Measurements from ENCODE around the gene NDUFB2.
"Not testable (repeated sequence)": the region's sequence is repeated elsewhere in the genome, so short reads cannot be mapped to it uniquely, and the experiment has no call there.

Gene NDUFB2

DNA sequence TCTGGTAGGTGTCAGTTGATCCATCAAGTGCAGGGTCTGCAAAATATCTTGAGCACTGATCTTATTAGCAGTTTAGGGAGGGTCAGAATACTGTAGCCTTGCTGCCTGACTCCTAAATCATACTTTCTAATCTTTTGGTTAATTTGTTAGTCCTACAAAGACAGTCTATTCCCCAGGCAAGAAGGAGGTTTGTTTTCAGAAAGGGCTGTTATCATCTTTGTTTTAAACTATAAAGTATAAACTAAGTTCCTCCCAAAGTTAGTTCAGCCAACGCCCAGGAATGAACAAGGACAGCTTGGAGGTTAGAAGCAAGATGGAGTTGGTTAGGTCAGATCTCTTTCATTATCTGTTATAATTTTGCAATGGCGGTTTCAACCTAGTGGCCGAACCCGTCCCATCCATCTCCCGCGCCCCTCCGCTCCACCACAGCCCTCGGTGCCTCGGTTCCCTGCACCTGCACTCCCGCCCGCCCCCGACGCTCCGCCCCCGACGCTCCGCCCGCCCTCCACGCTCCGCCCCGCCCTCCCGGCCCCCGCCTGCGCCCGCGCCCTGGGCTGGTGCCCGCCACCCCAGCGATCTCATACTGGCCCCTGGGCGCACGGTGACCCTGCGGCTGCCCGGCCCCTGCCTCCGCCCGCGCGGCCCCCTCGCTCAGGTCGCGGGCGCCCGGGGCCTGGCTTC, 24.0 kb upstream of the NDUFB2 start, which contains the start of gene ADCK2:
Gene ADCK2 (plus strand): TSS at position 564 of the 681 bp plus-strand sequence. CDS start 386 bp downstream, outside the sequence.
- peak; percentile 79 for DNase-seq (ENCODE audit: low spot score)

DNA sequence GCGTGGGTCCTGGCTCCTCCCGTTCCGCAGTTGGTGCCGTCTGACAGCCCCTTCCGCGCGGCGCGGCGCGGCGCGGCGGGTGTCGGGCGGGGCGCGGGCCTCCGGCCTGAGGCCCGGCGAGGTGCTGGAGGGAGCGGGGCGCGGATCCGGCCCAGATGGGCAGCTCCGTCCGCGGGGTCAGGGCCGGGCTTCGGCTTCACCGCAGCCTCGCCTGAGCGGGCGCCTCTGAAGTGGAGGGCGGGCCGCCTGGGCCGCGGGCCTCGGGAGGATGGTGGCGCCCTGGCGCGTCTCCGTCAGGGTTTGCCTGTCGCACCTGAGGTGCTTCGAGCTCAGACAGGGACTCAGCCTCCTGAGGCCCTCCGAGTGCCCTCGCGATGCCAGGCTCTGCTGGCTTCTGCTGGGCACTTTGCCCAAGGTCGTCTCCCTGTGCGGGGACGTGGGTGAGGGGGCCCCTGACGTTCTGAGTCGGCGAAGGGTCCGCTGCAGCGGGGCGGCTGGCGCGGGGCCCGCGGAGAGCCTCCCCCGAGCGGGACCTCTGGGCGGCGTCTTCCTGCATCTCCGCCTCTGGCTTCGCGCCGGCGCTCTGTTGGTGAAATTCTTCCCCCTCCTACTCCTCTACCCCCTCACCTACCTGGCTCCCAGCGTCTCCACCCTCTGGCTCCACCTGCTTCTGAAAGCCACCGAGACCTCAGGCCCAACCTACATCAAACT, 23.3 kb upstream of the NDUFB2 start:
- DNase-seq (ENCODE audit: low spot score), result peak; percentile 75

DNA sequence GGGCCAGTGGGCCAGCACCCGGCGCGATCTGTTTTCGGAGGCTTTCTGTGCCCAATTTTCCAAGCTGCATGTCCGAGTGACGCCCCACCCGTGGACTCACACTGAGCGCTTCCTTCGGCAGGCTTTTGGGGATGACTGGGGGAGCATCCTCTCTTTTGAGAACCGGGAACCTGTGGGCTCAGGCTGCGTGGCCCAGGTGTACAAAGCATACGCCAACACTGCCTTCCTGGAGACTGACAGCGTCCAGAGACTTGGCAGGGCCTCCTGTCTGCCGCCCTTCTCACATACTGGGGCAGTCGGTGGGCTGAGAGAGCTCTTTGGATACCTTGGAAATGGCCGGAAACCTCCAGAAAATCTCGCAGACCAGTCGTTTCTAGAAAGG, 22.7 kb upstream of the NDUFB2 start:
- no peak for DNase-seq (ENCODE audit: low spot score)

DNA sequence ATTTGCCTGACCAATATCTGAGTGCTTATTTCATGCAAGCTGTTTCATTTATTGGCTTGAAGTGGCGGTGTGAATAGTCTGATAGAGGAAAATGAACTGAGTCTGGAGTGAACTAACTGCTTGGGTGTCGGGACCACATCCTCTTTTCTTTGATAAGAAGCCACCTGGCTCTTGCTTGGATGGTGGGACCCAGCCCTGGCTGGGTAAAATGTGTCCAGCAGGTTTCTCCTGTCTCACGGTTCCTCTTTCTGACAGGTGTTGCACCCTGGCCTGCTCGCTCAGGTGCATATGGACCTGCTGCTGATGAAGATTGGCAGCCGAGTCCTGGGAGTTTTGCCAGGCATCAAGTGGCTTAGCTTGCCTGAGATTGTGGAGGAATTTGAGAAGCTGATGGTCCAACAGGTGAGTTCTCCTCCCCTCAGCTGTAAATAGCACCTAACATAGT, 22.1 kb upstream of the NDUFB2 start:
- DNase-seq (ENCODE audit: low spot score), result no peak

DNA sequence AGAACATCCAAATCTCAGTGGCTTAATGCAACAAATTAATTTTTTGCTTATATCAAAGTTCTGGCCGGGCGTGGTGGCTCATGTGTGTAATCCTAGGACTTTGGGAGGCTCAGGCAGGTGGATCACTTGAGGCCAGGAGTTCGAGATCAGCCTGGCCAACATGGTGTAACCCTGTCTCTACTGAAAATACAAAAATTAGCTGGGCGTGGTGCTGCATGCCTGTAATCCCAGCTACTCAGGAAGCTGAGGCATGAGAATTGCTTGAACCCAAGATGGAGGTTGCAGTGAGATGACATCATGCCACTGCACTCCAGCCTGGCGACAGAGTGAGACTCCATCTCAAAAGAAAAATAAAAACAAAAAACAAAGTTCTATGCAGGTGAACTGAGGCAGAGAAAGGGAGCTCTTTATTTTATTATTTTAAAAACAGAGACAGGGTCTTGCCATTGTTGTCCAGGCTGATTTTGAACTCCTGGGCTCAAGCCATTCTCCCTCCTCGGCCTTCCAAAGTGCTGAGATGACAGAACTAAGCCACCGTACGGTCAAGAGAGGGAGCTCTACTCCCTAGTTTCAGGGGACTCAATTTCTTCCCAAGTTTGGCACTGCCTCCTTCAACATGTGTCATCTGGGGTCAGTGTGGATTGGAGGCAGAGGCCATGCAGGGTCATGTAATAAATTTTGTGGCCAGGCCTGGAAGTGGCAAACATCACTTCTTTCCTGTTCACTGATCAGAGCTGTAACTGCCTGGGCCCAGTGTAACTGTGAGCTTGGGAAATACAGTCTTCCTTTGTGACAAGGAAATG, 21.4 kb upstream of the NDUFB2 start:
- no peak for DNase-seq (ENCODE audit: low spot score)

DNA sequence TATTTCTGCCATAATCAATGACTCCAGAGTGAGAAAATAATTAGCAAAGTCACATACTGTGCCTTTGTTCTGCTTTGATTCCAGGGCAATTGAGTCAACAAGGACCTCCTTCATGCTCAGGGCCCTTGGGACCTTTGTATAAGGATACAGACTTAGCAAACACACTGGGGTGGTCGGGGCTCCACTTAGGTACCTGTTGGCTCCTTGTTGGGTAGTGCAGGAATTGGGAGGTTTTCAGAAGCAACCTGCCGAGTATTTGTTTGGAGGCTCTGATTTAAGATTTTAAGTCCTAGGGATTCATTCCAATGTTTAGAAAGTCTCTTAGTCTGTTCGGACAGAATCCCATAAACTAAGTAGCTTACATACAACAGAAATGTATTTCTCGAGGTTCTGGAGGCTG, 20.8 kb upstream of the NDUFB2 start:
- no peak for DNase-seq (ENCODE audit: low spot score)

DNA sequence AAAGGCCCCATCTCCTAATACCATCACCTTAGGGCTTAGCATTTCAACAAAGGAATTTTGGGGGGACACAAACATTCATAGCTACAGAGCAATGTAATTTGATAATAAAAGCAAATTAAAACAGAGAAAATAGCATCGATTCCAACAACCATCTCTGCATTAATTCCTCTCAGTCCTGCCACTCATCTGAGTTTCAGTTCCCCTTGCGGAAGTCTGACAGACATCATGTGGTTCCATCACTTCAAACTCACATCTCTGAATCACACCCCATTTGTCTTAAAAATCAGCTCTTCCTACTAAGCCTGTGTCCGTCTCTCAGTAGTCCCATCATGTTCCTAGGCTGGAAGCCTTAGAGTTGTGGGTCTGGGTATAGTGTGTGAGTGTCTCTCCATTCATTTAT, 20.2 kb upstream of the NDUFB2 start:
- DNase-seq (ENCODE audit: low spot score), result no peak

DNA sequence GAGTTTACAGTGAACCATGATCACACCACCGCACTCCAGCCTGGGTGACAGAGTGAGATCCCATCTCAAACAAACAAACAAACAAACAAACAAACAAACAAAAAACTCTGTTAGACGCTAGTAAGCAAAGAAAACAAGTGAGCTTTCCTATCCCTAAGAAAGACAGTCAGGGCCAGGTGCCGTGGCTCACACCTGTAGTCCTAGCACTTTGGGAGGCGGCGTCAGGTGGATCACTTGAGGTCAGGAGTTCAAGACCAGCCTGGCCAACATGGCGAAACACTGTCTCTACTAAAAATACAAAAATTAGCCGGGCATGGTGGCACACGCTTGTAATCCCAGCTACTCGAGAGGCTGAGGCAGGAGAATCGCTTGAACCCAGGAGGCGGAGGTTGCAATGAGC, 19.6 kb upstream of the NDUFB2 start:
- DNase-seq (ENCODE audit: low spot score), result not testable (repeated sequence)

DNA sequence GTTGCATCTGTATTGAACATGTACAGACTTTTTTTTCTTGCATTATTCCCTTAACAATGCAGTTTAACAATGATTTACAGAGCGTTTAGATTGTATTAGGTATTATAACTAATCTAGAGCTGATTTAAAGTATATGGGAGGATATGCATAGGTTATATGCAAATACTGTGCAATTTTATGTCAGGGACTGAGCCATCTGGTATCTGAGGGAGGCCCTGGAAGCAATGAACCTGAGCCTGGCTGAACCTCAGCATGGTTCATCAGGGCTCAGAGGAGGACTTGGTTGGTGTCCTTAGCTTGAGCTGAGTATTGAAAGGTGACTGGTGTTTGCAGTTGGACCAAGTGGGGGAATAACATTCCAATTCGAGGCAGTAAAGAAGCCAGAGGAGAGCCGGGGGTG, 19.0 kb upstream of the NDUFB2 start:
- DNase-seq (ENCODE audit: low spot score), result no peak

DNA sequence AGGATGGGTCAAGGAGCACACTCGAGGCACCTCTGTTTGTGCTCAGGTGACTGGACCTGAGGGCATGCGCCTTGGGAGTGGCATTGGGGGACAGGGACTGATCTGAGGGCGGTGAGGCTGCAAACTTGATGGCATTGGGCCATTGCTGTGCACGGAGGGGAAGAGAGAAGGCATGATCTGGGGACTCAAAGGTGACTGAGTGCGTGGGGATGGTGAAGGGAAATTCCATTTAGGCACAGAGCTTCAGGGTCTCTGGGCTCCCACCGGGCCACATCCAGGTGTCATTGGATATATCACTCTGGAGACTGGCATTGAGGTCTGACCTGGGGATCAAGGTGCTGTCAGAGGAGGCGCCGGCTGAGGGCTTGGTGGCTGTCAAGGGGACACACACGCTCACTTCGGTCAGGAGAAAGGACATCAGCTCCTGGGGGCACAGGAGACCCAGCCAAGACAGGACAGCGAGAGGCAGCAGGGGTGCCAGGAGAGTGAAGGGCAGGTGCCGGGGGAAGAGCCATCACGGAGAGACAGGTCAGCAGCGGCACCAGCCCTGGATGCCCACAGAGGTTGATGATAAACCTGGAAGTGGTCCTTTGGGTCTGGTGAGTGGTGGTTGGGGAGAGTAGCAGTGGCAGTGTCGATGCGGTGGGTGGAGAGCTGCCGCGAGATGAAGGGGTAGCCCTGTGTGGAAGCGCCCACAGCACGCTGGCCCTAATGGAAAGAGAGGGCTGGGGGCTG, 18.3 kb upstream of the NDUFB2 start:
- no peak for DNase-seq (ENCODE audit: low spot score)

DNA sequence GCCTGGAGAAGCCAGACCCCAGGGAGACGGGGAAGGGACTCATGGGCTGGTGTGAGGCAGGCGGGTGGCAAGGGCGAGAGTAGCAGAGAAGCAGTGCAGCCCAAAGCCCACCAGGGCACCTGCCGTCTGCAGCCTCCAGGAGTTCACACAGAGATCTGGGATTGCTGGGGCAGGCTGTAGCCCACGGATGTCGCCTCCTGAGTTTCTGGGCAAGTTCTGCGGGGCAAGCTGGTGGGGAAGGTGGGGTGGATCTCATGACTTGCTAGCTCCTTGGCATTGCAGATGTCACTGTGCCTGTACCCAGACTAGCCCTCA, 17.7 kb upstream of the NDUFB2 start:
- DNase-seq (ENCODE audit: low spot score), result no peak

DNA sequence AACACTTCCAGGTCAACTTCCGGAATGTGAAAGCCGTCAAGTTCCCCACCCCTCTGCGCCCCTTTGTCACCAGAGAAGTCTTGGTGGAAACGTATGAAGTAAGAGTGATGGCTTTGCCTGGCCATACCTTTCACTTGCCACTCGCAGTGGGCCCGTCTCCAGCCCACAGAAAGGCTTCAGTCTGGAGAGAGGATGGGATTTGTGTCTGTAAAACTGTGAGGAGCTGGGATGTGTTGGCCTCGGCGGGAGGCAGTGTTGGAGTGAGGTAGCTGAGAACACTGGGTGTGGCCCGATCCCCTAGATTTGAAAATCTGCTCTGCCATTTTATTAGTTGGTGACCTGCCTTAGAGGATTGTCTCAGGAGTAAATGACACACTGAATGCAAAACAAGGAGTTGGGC, 17.3 kb upstream of the NDUFB2 start:
- no peak for DNase-seq (ENCODE audit: low spot score)

DNA sequence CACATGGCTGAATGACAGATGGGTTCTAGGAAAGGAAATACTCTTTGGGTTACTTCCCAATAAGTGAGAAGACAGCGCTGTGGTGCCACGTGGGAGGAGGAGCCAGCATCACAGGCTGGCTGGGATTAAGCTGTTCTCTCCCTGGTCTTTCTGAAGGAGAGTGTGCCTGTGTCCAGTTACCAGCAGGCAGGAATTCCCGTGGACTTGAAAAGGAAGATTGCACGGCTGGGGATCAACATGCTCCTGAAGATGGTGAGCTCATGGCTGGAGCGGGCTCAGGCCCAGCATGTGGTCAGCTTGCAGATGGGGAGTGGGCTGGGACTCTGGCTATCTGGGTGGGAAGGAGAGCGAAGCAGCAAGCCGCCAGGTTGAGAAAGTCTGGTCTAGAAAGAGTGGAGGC, 15.6 kb upstream of the NDUFB2 start:
- no peak for DNase-seq (ENCODE audit: low spot score)

DNA sequence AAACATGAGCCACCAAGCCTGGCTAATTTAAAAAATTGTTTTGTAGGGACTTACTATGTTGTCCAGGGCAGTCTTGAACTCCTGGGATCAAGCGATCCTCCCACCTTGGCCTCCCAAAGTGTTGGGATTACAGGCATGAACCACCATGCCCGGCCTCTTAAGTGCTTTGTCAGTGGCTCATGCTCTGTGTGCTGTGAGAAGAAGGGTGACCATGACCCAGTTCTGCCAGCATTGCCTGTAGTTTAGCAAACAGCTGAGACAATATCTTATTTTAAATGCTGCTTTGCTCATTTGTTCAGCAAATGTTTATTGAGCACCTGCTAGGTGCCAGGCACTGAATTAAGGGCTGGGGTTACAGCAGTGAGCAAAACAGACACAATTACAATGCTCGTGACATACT, 14.7 kb upstream of the NDUFB2 start:
- no peak for DNase-seq (ENCODE audit: low spot score)

DNA sequence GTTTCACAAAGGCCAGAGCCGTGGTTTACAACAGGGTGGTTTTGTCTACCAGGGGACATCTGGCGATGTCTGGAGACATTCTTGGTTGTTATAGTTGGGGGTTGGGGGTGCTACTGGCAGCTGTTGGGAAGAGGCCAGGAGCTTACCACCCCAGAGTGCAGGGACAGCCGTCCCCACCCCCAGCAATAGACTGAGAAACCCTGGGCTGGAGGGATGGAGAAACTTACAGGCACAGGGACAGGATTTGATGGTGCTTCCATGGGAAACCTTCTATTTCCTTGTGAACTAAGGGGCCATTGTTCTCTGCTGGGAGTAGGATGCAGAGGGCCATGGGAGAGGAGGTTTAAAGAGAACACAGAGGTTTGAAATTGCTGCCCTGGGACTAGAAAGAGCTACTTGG, 12.9 kb upstream of the NDUFB2 start:
- DNase-seq (ENCODE audit: low spot score), result no peak

DNA sequence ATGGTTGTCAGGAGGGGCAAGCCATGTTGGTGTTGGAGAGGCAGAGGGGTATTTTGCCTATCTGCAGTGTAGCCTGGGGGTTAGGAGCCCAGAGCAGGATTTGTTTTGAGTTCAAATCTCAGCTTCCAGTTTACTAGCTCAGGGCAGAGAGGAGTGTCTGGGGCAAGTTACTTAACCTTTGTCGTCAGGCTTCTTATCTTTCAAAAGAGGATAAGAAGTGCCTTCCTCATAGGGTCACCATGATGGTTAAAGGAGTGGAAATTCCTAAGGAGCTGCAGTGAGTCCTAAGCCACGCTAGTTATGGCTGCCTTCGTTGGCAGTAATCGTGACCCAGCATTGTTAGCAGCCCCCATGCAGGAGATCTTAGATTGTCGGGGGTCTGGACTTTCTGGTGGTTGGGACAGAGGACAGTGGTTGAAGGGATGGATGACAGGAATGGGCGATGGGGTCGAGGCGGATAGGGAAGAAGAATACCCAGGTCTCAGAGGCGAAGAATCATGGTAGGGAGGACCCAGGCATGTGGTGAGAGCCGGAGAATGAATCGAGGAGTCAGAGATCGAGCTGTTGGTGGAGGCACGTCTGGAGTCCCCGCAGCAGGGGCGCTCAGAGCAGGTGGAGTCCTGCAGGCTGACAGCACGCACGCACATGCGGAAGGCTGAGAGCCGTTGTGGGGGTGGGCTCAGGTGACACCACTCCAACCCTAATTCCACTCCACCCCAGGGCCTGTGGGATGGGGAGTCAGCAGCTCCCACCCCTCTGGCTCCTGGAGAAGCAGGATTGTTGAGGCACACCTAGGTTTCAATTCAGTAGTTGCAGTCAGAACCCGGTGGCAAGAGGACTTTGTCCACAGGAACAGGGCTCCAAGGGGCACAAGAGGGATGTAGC, 12.2 kb upstream of the NDUFB2 start:
- no peak for DNase-seq (ENCODE audit: low spot score)

DNA sequence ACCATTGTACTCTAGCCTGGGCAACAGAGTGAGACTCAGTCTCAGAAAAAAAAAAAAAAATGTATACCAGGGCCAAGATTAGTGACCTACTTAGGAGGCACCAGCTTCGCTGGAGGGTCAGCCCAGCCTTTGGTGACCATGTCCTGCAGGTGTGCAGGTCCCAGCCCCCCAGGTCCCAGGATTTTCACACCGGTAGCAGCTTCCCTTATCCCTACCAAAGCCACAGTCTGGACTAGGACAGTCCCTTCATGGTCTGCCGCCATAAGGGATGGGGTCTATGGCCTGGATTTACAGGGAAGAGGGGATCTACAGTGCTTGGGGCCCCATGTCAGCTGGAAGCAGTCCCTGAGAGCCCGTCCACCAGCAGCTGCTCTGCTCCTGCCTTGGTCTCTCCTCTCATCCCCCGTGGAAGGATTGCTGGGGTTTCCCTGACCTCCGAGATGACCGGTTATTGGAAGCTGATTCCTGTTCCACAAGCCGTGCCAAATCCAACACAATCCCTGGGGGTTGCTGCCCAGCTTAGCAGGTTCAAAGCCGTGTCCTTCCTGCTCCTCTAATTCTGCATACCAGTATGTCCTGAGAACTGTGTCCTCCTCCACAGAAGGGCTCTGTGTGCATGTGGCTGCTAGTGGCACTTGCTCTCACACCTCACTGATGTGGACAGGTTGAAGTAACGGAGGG, 11.0 kb upstream of the NDUFB2 start:
- no peak for DNase-seq (ENCODE audit: low spot score)

DNA sequence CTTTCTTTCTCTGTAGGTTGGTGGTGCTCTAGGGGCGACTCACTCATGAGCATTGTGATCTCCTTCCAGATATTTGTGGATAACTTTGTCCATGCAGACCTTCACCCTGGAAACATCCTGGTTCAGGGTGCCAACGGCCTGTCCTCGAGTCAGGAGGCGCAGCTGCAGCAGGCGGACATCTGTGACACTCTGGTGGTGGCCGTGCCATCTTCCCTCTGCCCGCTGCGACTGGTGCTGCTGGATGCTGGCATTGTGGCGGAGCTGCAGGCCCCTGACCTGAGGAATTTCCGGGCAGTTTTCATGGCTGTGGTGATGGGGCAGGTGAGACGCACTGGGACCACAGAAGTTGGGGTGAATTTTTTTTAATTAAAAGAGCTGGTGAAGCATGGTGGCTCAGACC, 9.6 kb upstream of the NDUFB2 start:
- no peak for DNase-seq (ENCODE audit: low spot score)

DNA sequence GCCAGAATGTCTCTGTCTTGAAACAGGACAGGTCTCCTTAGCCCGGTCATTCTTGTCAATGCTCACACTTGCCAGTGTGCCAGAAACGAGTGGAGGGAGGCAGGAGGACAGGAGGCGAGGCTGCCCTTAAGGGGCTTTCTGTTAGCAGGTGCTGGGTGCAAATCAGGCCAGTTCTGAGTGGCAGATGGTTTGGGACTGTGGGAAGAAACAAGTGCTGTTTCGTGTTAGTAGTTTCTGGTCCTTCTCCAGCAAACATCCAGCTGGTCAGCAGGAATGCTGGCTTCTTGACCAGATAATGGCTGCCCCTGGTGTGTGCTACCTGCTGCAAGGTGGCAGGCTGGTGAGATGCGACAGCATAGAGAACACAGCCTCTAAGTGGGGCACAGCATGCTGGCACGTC, 8.2 kb upstream of the NDUFB2 start:
- no peak for DNase-seq (ENCODE audit: low spot score)

DNA sequence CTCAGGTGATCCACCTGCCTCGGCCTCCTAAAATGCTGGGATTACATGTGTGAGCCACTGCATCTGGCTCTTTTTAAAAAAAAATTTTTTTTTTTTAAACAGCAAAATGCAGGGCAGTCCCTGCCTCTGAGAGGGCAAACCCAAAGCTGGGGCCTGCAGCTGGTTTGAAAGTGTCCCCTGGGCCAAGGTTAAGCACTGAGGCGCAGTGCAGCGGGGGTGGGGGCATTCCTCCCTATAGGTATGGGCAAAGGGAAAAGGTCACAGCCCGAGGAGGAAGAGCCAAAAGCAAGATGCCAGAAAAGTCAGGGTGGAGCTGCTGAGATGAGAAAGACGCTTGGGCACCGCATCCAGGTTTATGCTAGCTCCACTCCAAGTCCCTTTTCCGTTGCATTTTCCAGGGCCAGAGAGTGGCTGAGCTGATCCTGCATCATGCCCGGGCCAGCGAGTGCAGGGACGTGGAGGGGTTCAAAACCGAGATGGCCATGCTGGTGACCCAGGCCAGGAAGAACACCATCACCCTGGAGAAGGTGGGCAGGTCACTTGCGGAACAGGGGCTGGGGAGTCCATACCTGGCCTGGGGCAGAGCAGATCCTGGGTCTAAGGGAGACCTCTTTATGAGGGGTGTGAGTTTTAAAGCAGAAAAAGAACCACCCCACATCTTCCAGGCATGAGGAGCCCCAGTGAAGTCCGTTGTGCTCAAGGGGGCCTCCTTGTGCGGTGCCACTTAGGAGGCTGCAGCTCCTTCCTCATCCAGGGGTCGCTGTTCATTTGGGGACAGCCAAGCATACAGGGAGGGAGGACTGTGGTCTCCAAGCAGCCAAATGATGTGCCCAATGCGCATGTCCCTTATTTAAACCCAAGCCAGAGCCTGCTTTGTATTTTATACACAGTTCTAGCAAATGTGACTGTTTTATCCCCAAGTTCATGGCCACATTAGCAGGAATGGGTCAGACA, 7.0 kb upstream of the NDUFB2 start:
- no peak for DNase-seq (ENCODE audit: low spot score)
